GM18861 (cell line): ENCODE data around the gene DLG2.

Experiments used
- ATAC-seq: cut with Tn5 transposase; IDR thresholded peaks from one replicate; pipeline ENCODE4 v1.9.1; 2021; ENCODE audit not compliant: unreplicated experiment

The DLG2 gene

DNA sequence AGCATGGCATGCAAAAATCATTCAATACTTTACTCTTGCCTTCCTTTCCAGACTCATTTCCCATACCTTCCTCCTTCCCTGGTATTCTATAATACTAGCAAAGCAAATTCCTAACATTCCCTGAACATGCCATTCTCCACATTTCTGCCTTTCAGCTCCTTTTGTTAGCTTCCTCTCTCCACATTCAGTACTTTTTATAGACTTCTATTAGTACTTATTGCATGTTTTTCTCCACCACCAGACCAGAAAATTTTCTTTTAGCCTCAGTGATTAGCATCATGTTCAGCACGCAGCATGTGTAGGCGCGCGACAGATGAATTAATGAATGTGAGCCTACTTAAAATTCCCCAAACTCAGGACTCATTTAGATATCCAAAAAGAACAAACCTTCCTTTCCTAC lies 935.3 kb downstream of the DLG2 start:
- no peak for ATAC-seq

DNA sequence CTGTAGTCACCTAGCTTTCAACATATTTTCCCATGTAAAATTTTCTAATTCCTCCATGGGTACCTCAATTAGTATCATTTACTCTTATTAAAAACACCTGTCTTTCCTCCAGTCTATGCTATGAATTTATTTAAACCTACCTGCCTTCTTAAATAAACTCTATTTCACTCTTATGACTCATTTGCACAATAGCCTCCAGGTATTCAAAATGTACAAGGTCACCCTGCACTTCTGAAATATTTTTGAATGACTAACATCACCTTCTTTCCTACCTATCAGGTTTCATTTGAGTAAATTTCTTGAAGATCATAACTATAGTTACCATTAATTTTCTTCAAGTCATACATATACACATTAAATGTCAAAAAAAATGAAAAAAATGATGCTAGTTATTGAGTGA lies 939.7 kb downstream of the DLG2 start:
- no peak for ATAC-seq

DNA sequence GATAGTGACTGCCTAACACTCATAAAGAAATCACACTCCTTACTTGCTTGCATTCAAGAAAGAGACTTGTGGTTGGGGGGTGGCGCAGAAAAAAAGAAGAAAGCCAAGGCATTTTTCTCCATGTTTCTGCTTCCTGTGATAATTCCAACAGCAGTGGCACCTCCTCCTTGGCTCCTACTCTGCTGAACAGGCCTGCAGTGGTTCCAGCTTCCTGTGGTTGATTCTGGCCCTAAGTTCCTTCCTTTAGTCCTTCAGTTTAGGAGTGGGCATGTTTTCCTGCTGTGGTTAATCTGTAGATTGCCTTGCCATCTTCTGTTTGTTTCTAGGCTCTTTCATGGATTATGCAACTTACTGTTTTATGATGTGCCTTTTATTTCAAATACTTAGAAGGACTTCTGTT lies 940.4 kb downstream of the DLG2 start:
- no peak for ATAC-seq

DNA sequence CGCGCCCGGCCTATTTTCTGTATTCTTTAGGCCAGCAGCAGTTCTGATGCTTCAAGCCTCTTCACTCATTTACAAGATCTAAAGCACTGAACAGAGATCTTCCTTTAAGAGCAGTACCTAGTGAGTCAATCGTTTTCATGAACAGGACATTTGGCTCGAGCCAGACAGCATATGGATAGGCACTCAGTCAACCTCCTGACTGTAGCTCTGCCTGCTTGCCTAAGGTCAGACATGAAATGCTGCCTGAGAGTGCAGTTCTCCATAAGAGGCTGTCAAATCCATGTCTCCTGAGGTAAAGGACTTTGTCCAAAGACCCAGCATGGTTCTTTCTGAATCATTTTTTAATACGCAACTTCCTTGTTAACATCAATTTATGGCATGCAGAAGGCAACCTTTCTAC lies 941.2 kb downstream of the DLG2 start:
- no peak for ATAC-seq

DNA sequence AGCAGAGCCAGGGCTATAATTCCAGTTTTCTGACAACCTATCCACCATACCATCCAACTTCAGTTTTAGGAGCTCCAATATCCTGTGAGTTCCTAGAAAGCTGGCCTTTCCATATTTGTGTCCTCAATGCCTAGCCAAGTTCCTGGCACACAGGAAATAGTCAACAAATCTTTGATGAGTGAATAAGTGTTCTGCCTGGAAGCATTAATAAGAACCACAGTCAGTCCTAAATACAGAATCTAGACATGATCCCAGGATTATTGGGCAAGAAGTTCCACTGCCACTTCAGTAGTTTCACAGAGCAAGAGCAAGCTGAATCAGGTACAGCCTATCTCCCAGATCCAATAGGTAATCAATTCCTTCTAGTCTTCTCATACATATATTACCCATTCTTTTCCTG lies 942.0 kb downstream of the DLG2 start:
- no peak for ATAC-seq

DNA sequence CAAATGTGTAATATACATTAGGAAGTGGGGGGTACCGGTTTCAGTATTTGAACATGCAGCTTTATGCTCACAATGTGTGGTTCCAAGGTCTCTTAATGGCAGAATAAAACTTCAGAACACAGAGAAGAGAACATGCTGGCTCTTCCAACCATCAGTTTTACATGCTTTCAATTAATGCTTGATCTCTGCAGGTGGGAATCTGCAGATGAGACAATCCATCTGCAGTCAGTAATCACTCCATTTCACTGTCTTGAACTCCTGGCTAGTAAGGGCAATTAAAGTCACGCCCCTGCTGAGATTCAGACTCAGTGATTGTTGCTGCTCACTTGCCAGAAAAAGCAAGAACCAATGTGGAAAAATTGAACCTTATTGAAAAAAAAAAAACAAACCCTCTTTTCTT lies 945.7 kb downstream of the DLG2 start:
- ATAC-seq = no peak

DNA sequence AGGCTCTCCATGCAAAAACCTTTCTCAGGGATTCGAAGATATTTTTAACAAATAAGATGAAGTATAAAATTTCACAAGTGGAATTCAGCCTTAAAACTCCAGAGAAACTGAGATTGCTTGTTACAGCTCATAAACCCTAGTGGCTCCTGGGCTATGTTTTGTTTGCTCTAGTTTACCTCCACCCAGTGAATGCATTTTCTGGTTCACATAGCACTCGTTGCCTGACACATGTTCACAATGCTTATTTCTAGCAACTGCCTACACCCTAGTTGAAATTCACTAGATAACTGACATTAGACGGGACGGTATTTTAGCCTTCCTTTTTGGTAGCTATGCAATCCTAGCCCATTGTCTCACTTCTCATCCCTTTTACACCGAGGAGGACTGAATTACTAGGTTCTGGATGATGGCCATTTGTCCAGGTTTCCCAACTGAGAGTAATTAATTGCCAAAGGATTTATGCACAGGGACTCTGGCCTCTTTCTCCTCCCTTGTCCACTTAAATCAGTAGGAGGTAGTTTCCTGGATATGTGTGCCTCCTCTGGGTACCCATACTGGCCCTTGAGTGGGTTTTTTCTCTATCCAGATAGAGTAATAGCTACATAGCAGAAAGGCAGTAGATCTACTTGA lies 951.6 kb downstream of the DLG2 start:
- ATAC-seq = no peak

DNA sequence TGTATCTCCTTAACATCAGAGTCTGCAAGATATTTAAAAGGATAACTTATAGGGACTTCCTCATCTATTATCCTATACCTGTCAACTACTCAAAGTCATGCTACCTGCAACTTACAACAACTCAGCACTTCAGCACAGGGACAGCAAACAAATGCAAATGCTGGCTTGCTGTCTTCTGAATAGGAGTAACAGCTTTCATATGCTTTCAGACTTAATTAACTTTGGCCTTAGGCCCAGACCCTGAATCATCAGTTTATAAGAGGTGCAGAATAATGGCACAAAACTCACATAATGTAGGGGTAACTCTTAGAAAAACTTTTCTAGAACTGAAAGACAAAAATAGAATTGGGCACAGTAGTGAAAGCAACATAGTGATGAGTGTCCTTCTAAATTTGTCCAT lies 953.4 kb downstream of the DLG2 start:
- ATAC-seq = no peak

DNA sequence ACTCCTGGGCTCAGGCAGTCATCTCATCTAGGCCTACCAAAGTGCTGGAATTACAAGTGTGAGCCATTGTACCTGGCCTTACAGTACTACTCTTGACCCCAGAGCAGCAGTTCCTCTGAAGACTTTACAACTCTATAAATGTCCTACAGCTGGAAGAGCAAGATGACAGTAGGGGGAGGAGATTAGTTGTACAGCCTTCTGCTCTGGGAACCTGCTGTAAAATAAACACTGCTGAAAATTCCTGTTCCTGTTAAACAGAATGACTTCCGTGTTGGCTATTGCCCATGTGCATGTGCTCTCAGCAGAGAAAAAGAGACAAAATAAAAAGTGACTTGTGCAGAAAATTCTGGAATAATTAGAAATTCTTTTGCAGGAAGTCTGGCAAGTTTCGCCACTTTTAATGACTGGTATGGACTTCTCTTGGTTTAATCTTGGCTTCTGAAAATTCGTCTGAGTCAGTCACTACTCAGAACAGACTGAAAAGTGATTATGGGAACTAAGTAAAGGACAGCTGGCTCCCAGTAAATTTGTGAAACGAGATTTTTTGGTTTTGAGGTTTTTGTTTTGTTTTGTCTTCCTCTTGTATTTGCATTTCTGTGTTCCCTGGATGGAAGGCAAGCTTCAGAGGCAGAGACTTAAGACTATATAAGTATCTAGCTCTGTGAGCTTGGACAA lies 955.7 kb downstream of the DLG2 start:
- no peak for ATAC-seq

DNA sequence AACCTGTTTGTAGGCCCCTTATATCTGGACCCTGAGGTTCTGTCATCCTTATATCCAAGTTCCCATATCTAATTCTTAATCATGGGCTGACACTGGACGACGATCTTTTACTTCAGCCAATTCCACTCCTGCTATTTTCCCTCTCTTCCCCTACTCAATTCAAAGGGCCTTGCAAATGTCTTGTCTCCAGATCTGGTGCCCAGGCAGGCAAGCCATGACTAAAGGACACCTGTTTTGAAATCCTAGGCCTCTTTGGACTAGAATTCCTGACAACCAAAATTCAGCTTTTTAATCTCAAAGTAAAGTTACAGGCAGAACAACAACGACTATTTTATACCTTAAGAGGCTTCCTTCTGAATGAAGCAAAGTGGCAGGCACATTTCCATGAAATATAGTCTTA lies 963.4 kb downstream of the DLG2 start:
- ATAC-seq = no peak

DNA sequence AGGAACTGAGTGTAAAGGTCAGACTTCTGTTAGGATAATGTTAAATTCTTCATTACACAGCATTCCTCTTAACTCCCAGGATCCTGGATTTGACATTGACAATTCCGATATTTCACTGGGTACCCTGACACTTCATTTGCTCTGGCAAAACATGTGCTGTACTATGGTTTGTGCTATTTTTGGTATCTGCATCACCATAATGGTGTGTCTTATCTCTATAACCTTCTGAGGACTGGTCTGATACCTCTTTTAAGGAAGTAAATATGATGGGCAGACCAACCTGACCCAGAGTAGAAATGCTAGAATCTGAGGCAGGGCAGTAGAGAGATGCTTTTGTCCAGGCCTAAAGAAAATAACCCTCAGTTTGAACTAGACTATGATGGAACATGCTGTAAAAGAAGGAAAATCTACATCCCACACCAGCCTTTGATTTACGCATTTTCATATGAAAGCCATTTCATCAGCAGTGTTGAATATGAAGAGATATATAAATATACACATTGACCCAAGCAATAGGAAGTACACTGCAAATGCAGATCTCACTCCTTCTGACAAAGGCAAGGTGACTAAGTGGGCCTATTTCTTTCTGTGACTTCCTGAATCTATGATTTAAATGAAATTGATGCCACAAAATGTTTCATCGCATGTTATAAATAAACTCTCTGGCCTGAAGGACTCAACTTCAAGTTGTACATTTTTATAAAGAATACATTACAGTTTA lies 966.7 kb downstream of the DLG2 start:
- no peak for ATAC-seq

DNA sequence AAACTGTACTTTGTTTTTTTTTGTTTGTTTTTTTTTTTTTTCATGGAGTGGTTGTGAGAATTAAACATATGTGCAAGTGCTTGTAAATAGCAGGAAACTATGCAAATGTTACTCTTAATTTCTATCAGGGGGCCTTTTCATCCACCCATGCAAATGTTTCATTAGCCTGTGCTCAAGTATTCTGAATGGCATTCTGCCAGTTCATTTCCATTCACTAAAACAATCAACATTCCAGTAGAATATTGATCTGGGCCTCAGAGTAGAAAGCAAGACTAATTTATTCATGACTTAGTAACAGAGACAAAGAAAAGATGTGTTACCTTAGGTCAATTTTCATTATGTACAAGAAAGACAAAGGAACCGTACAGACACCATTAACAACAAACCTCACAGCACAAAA lies 971.4 kb downstream of the DLG2 start:
- no peak for ATAC-seq

DNA sequence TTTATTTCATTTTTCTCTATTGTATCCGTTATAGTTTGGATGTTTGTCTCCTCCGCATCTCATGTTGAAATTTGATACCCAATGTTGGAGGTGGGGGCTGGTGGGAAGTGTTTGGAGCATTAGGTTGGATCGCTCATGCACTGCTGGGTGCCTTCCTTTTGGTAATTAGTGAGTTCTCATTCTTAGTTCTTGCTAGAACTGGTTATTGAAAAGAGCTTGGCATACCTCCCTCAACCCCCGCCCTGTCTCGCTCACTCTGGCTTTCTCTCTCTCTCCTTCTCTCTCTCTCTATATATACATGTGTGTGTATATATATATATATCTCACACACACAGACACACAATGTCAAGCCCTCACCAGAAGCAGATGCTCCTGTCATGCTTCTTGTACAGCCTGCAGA lies 978.7 kb downstream of the DLG2 start:
- no peak for ATAC-seq

DNA sequence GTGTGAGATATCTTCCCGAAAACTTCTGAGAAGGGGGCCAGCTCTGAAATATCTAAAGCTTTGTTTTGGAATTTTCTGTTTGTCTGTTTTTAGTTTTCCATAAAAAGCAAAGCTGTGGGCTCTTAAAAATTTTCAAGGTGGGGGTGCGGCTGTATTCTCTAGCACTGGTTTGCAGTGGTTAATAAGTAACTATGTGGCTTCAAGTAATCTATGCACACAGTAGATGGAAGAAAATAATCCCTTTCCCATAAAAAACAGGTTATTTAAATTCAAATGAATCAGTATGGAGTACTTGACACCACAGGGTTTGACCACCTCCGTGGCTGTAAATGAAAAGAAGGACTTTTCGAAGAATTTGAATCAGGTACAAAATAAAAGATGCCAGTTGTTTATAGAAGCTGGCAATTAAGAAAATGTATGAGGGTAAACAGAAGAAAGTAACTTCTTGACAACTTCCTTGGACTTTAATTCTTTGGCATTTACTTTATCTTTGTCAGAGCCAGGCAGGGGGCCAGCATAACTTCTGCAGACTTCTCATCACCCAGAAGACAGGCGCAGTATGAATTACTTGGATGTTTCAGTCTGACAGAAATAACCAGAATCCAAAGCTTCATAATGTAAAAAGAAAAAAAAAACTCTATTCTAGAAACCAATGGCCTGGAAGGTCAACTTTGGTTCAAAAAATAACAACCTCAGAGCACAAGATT lies 981.0 kb downstream of the DLG2 start:
- no peak for ATAC-seq

DNA sequence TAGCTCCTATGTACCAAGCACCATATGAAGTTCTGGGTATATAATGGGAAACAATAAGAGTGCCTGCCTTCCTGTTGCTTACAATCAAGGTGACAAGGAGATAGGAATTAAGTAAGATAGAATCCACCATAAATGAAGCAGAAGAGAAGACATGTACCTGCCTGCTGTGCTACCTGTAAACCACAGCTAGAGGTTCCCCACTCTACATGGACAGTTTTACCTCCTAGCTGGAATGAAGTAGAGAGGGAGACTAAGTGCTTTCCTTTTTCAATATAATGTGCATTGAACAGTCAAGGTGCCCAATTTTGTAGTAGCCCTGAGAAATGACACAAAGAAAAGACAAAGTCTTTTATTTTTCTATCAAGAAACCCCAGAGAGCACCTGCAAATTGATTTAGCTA lies 984.6 kb downstream of the DLG2 start:
- no peak for ATAC-seq

DNA sequence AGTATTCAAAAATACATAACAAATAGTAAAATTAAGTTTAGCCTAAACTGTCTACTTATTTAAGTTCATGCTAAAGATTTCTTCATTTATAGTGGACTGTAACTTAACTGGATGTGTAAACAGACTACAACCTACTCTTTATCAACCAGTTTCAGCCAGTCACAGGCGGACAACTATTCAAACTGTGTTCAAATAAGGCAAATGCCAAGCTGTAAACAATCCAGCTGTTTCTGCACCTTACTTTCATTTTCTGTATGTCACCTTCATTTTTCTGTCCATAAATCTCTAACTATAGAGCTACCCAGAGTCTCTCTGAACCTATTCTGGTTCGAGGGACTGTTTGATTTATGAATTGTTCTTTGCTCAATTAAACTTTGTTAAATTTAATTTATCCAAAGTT lies 992.8 kb downstream of the DLG2 start:
- ATAC-seq = no peak

DNA sequence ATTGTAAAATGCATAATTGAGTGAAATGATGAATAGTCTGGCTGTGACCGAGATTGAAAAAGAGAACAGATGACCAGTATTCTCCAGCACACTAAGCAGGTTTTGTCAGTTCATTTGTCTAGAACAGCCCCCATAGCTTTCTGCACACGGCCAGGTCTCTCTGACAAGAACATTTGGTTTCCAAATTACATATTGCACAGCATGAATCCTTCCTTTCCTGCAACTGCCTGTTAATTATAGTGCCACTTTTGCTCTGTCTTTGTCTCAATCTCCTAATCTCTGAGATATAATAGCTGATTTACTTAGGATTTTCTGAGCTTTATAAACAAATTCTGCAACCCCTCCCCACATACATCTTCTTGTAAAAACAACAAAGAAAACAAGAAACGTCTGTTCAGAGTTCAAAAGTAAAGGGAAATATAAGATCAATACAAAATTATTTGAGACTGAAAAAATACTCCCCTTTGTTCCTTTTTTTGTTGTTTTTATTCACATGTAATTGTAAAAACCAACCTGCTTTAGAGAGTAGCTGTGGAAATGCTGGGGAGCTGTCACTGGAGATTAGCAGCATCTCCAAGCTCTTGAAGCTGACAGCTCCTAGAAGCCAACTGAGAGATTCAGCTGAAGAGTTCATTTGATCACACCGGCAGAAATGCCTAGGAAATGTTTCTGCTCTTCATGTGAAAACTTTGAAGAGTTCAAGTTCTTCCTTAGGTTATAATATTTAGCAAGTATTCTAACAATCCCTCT lies 998.1 kb downstream of the DLG2 start:
- ATAC-seq = no peak

DNA sequence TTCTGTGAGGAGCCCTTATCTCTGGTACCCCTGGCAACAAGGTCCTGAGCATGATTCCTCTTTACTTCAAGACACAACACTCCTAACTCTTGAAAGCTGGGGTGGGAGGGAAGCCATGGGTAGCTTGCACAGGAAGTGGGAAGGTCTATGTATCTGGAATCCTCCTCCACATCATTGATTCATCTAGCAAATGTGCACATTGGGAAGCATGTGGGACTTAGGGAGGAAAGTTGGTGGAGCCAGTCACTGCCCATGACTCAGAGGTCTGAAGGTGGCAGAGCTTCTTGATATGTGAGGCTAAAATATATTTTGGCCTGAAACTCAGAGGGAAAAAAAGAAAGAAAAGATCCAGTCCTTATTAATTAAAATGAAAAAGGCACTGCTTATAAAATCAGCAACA lies 1000.9 kb downstream of the DLG2 start:
- no peak for ATAC-seq

DNA sequence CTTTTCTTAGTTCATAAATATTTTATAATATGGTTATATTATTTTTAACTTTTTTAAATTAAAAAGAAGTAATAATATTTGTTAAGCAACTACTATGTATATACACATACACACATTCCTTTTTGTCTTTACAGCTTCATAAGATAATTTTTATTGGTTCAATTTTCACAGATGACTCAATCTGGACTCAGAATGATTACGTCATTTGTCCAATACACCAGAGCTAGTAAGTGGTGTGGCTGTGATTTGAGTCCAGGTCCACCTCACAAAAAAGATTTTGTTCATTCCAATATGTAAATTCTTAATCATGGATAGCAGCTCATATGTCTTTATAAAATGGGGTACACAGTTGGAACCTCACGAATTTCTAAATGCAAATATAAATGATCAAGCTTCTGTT lies 1014.5 kb downstream of the DLG2 start:
- ATAC-seq = no peak

DNA sequence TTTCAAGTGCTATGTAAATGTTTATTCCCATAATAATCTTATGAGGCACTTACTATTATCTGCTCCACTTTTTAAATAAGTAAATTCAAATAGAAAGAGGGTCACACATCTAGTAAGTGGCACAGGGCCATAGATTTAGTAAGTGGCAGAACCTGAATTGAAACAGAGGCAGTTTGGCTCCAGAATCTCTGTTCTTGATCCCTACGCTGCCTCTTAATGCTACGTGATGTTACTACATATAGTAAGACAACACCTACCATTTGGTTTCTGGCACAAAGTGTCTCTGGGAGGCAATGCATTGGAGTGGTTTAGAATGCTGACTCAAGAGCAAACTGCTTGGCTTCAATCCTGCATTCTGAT lies 1018.3 kb downstream of the DLG2 start:
- no peak for ATAC-seq
